ENCODE measurements around the gene TM4SF1.
"Not testable (repeated sequence)": the region's sequence is repeated elsewhere in the genome, so short reads cannot be mapped to it uniquely, and the experiment has no call there.

The TM4SF1 gene

DNA sequence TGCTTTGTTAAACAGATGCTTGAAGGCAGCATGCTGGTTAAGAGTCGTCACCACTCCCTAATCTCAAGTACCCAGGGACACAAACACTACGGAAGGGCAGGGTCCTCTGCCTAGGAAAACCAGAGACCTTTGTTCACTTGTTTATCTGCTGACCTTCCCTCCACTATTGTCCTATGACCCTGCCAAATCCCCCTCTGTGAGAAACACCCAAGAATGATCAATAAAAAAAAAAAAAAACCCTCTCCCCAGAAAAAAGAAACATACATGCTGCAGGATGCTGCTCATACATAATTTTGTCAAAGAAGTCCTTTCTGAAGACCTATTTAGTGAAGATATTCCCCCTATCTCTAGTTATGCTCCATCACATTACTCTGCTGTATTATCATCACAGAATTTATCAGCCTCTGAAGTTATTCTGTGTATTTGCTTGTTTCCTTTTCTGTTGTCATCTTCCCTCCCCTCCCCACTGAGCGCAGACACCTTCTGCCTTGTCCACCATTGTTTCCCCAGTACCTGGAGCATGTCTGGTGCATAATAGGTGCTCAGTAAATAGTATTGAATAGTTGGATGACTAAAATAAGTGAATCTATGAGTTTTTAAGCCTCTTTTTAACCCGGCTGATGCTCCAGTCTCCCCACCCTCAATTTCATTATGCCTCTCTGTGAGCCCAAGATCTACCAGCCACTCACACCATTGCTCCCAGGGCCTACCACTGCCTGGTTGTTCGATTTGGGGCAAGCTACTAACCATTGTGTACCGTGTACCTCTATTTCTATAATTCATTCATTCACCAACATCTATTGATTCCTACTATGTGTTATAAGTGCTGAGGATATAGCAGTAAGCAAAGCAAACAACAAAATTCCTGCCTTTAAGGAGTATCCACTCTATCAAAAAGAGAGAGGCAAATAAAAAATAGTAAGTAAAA, 4.0 kb upstream of the TM4SF1 start:
- H3K27me3 Mint-ChIP-seq (ENCODE audit: low read depth, poor library complexity): no peaks in the 10 kb centered on the region
- no peak for DNase-seq
- peaks cover 32% of the 10 kb centered on the region for H3K4me1 Mint-ChIP-seq
- H3K36me3 Mint-ChIP-seq (ENCODE audit: low read depth): peaks cover 14% of the 10 kb centered on the region
- H3K4me3 Mint-ChIP-seq: no peak overlapping the region
- TF ChIP-seq, protein P1, sequence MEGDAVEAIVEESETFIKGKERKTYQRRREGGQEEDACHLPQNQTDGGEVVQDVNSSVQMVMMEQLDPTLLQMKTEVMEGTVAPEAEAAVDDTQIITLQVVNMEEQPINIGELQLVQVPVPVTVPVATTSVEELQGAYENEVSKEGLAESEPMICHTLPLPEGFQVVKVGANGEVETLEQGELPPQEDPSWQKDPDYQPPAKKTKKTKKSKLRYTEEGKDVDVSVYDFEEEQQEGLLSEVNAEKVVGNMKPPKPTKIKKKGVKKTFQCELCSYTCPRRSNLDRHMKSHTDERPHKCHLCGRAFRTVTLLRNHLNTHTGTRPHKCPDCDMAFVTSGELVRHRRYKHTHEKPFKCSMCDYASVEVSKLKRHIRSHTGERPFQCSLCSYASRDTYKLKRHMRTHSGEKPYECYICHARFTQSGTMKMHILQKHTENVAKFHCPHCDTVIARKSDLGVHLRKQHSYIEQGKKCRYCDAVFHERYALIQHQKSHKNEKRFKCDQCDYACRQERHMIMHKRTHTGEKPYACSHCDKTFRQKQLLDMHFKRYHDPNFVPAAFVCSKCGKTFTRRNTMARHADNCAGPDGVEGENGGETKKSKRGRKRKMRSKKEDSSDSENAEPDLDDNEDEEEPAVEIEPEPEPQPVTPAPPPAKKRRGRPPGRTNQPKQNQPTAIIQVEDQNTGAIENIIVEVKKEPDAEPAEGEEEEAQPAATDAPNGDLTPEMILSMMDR (IDR thresholded peaks at IDR 0.05): no peak
- peaks cover 25% of the 10 kb centered on the region for H3K9me3 Mint-ChIP-seq
- H3K27ac Mint-ChIP-seq: no peak overlapping the region

DNA sequence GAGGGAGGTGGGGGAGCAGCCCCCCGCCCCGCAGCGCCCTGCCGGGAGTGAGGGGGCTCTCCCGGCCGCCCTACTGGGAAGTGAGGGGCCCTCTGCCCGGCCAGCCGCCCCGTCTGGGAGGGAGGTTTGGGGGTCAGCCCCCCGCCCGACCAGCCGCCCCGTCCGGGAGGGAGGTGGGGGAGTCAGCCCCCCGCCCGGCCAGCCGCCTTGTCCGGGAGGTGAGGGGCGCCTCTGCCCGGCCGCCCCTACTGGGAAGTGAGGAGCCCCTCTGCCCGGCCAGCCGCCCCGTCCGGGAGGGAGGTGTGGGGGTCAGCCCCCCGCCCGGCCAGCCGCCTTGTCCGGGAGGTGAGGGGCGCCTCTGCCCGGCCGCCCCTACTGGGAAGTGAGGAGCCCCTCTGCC, 2.8 kb upstream of the TM4SF1 start:
- H3K27ac Mint-ChIP-seq; DNase-seq; H3K27me3 Mint-ChIP-seq (ENCODE audit: low read depth, poor library complexity); H3K4me3 Mint-ChIP-seq: not testable (repeated sequence)
- Mint-ChIP-seq H3K36me3 (ENCODE audit: low read depth) (peaks cover 14% of the 10 kb centered on the region), H3K9me3 (peaks cover 25% of the 10 kb centered on the region), H3K4me1 (peaks cover 20% of the 10 kb centered on the region)

- H3K9me3 Mint-ChIP-seq: peaks cover 25% of the 10 kb centered on the region
- peaks cover 15% of the 10 kb centered on the region for H3K4me1 Mint-ChIP-seq
- H3K27ac Mint-ChIP-seq: no peak overlapping the region
- no peak overlapping the region for H3K4me3 Mint-ChIP-seq
- TF ChIP-seq, protein P1 (IDR thresholded peaks at IDR 0.05): no peak
- H3K27me3 Mint-ChIP-seq (ENCODE audit: low read depth, poor library complexity): no peaks in the 10 kb centered on the region
- H3K36me3 Mint-ChIP-seq (ENCODE audit: low read depth): peaks cover 14% of the 10 kb centered on the region
- DNase-seq: no peak
Observed at GRCh38 chr3:149378478-149379309, 1.2 kb upstream of the TM4SF1 start.

DNA sequence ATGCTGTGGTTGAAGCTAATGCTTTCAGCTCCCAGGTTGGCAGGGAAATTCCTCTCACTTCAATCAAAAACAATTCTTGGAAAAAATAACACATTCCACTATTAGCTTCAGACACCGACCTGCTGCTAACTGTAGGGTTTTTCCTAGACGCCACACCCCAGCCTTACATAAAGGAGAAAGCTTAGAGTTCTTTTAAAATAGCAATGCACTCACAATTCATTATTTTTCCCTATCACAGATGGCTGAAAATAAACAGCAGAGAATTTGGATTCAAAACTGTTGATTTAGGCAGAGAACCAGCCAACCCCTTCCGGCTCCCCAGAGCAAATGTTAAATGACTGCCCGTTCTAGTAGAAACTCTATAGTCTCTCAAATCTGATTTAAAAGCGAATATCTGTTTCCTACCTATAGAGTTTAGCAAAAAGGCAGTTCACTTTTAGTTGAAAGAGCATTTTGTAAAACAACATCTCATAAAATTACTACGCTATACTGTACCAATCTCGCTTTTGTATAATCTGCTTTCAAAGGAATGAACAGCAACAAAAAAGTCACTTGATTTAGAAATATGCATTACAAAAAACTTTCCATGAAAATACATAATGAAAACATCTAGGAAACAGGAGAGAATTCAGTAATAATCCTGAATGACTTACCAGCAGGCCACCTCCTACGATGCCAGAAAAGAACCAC, 586 bp downstream of the TM4SF1 start:
- H3K4me1 Mint-ChIP-seq: peaks cover 15% of the 10 kb centered on the region
- TF ChIP-seq, protein P1 (IDR thresholded peaks at IDR 0.05): no peak
- no peak overlapping the region for H3K27ac Mint-ChIP-seq
- H3K9me3 Mint-ChIP-seq: peaks cover 24% of the 10 kb centered on the region
- H3K27me3 Mint-ChIP-seq (ENCODE audit: low read depth, poor library complexity): peaks cover 3% of the 10 kb centered on the region
- H3K4me3 Mint-ChIP-seq: no peak overlapping the region
- H3K36me3 Mint-ChIP-seq (ENCODE audit: low read depth): peaks cover 14% of the 10 kb centered on the region
- DNase-seq: no peak

DNA sequence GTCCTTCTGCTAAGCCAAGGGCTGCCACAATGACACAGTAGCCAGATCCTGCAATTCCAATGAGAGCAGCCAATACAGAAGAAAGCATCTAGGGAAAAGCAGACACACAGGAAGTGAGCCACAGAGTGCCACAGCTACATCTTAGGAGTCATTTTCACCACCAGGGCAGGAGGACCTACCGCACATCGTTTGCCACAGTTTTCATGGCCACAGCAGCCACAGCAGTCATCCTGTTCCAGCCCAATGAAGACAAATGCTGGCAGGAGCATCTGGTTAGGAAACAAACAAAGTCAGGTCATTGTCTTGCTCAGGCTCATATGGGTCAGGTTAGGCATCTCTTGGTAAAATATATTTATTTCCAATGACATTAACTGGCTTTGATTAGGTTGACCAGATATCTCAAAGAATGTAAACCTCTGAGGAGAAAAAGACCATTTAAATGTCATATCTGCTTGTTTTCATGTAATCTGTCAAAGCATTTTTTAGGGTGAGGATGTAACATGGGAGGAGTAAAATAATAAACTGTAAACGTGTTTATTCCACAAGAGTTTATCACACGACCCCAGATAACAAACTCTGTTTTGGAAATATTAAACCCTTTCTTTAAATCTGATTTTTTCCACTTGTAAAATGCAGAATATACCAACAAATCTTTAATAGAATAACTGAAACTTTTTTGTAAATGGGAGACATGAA, 1.8 kb downstream of the TM4SF1 start:
- Mint-ChIP-seq H3K27ac (no peak overlapping the region), H3K36me3 (ENCODE audit: low read depth) (peaks cover 6% of the 10 kb centered on the region), H3K4me3 (no peak overlapping the region), H3K4me1 (peaks cover 17% of the 10 kb centered on the region), H3K27me3 (ENCODE audit: low read depth, poor library complexity) (peaks cover 3% of the 10 kb centered on the region), H3K9me3 (peaks cover 15% of the 10 kb centered on the region)
- no peak for DNase-seq
- TF ChIP-seq, protein P1 (IDR thresholded peaks at IDR 0.05): no peak

Measured in nephron progenitor cell (in vitro differentiated cells).